Measurements from ENCODE around the gene ABCE1.

GRCh38 chr4:145130130-145130529 is 32.0 kb downstream of the ABCE1 start:
- TF ChIP-seq ETS1 (IDR thresholded peaks at IDR 0.05) (no peak), POLR2AphosphoS5 (IDR thresholded peaks at IDR 0.05; ENCODE audit: low read depth) (no peak), CTCF (conservative IDR thresholded peaks at IDR 0.05; ENCODE audit: low read depth in 2 of 2) (no peak), CREB1 (CRISPR knock-in tag; IDR thresholded peaks at IDR 0.05; ENCODE audit: low read depth) (no peak), EZH2 (IDR thresholded peaks at IDR 0.05; ENCODE audit: low read depth, unreplicated experiment) (no peak), REST (IDR thresholded peaks at IDR 0.05; ENCODE audit: unreplicated experiment) (no peak), EZH2phosphoT487 (IDR thresholded peaks at IDR 0.05; ENCODE audit: unreplicated experiment) (no peak), JUNB (IDR thresholded peaks at IDR 0.05; ENCODE audit: unreplicated experiment) (no peak), ZNF114 (CRISPR knock-in tag; IDR thresholded peaks at IDR 0.05) (no peak)
